GM21825 (cell line): ENCODE results near the gene TBX3.

ENCODE experiments used
- ATAC-seq: cut with Tn5 transposase; IDR thresholded peaks from one replicate; pipeline ENCODE4 v1.9.1; 2021; ENCODE audit warnings: mild to moderate bottlenecking, moderate library complexity; ENCODE audit not compliant: unreplicated experiment

The TBX3 gene

GRCh38 chr12:114669401-114670290, 14.3 kb downstream of the TBX3 start:
- ATAC-seq, result no peak

GRCh38 chr12:114668886-114669288, 15.1 kb downstream of the TBX3 start:
- ATAC-seq, result no peak

DNA sequence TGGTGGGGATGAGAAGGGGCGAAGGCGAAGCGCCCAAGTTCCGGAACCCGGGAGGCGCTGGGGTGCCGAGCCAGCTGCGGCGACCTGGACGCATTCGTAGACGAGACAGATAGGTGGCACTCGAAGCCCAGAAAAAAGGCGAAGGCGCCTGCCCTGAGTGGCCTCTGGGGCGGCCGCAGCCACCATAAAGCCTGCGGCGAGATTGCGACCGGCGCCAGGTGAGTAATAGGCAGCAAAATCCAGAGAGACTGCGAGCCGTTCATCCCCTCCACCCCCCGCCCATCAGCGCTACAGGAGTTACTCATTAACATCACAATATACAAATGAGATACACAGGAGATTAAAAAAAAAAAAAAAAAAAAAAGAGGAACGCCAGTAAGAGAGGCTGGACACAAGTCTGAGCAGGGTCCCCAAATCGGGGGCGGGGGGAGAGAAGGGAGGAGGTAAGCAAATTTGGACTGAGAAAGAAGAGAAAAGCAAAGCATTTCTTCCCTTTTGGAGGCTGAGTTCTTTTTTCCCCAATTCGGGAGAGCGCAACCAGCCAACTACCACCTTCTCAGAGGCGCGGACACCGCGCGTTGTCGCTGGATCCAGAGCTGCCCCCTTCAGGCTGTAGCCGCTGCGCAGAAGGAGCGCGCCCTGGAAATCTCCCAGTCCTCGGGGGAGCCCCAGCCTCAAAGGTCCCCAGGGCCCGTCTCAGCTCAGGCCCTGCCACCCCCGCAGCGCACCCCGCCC, 15.7 kb downstream of the TBX3 start:
- ATAC-seq, result no peak

DNA sequence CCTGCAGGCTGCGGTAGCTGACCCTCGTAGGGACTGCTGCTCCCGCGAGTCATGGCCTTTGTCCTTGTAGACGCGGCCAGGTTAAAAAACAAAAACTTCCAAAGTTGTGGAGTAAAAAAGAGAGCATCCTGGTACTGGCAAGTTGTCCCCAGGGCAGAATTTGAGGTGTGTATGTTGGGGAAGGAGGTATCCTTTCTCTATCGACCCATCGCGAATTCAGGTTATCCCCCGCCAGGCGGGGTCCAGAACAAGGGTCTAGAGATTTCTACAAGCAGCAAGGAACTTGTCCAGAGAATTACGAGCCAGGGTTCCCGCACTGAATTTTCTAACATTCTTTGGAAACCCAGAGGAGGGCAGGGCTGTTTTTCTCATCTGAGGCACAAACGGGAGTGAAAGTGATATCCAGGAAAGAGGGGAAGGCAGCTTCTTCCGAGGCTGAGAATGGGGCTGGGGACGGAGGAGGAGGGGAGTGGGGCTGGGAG, 16.3 kb downstream of the TBX3 start:
- no peak for ATAC-seq

- ATAC-seq, result no peak
Observed at GRCh38 chr12:114666746-114667668, 17.0 kb downstream of the TBX3 start.

GRCh38 chr12:114665411-114666260, 18.3 kb downstream of the TBX3 start:
- ATAC-seq, result no peak

- ATAC-seq, result no peak
Observed at GRCh38 chr12:114664651-114665320, 19.2 kb downstream of the TBX3 start.

DNA sequence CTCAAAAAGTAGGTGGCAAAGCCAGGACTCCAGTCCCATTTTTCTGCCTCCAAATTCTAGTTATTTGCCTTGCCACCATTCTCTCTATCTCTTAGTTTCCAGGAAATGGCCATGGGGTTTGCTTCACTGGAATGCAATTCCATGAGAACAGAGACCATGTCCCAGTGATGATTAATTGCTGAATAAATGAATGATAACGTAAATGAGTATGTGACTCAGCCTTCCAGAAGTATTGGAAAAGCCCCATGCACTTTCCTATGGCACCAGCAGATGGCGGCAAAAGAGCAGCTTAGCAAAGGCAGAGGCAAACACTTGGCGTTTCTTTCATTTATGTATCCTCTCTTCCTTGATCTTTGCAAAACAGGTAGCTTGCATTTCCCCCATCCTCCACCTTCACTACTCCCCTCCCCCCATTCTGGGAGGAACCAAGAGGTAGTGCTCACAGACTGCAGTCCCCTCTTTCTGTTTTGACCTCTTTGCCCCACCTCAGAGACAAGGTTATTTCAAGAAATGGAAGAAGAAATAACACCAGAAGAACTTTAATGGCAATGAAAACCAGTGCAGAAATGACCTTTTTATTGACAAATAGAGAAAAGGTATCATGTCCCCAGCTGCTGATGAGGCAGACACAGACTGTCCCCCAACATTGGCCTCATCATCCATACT, 21.3 kb downstream of the TBX3 start:
- ATAC-seq, result no peak

- no peak for ATAC-seq
Observed at GRCh38 chr12:114661245-114661644, 22.7 kb downstream of the TBX3 start.

- ATAC-seq, result no peak
Observed at GRCh38 chr12:114659084-114659483, 24.9 kb downstream of the TBX3 start.

DNA sequence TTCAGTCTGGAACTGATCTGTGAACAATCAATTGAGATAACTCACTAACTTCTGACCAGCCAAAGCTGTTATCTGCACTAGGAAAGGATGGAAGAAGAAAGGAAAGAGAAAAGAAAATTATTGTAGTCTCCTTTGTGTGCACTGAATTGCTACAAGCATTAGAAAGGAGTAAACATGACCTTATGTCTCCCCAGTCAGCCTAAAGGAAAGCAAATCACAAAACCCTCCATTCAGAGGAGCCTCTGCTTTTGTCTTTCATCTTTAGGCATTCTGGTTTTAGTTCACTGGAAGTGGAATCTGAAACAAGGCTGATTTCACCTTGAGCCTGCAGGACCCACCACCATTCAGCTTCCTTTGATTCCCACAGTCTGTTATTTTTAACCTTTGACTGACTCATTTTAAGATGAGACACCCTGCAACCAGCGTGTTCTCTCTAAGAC, 26.0 kb downstream of the TBX3 start:
- no peak for ATAC-seq

DNA sequence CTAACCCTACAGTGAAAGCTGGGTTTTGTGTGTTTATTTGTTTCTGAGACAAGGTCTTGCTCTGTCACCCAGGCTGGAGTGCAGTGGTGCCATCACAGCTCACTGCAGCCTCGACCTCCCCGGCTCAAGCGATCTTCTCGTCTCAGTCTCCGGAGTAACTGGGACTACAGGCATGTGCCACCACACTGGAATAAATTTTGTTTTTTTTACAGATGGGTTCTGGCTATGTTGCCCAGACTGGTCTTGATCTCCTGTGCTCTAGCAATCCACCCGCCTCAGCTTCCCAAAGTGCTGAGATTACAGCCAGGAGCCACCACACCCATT, 26.4 kb downstream of the TBX3 start:
- ATAC-seq, result no peak

DNA sequence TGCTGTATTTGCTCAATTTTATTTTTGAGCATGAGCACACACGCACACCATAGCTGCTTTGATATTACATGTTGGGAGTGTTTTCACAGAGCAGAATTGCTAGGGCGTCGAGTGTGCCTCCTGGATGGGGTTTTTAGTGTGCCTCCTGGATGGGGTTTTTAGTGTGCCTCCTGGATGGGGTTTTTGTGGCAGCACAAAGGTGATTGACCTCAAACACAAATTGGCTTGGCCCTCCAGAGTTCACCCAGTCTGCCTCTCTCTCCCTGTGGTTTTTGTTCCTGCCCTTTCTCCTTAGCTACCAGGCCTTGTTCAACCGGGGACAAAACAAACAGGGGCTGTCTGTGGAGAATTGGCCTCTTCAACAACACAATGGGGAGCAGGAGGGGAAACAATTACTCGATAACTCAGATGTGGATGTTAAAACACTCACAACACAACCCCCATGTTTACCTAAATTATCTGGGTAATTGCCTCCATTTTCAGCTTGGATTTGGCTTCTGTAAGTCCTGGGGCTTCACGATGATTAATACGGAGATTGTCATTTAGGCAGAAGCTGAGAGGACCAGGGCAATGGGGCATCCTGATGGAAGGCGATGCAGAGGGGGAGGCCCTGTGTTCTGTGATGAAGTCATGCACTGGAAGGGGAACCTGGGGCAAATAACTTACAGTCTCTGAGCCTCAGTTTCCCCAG, 26.9 kb downstream of the TBX3 start:
- ATAC-seq, result no peak

- no peak for ATAC-seq
Observed at GRCh38 chr12:114655934-114656749, 27.8 kb downstream of the TBX3 start.

GRCh38 chr12:114649585-114649984, 34.4 kb downstream of the TBX3 start:
- ATAC-seq, result no peak

DNA sequence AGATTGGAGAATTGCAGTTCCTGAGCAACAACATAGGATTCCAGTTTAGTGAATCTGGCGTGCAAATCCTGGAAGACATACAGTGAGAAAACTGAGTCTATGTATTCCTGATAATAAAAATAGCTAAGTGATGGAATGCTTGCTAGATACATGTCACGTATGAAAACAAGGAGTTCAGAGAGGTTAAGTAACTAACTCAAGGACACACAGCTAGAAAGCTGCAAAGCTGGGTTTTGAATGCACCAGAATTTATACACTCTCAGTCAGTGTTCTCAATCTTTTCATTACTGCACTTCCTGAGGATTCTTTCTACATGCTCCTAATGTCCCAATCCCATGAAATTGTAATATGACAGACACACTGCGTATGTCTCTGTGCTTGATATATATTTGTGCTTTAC, 35.3 kb downstream of the TBX3 start:
- ATAC-seq, result no peak

- no peak for ATAC-seq
Observed at GRCh38 chr12:114638790-114639435, 45.1 kb downstream of the TBX3 start.
